Right atrium auricular region (tissue), 2 donors: ENCODE results near the gene WDR82. TPM values are rescaled to one million over a fixed set of nuclear protein-coding genes. Genes with fewer than 3 reads are reported as not detected.

Experiments
- DNase-seq: peaks from one replicate; pipeline ENCODE4 v3.0.0-alpha.2; 2019; ENCODE audit warnings: low spot score
- H3K27ac ChIP-seq, 2 donors: fragments of 200-600 bp; sonication (generic); 1 replicate in 1 of 2; 2 replicates in 1 of 2; pipeline ENCODE4 v1.5.1; 2016 to 2019
- H3K27me3 ChIP-seq, 2 donors: fragments of 200-600 bp; sonication (generic); one replicate each; pipeline versions ENCODE4 v1.5.1 to v1.6.0; 2017 to 2019
- H3K36me3 ChIP-seq: fragments of 200-600 bp; sonication (generic); one replicate; pipeline ENCODE4 v1.5.1; 2016
- H3K4me1 ChIP-seq, 2 donors: fragments of 200-600 bp; sonication (generic); one replicate each; pipeline versions ENCODE4 v1.5.1 to v1.6.0; 2017 to 2019
- H3K4me3 ChIP-seq, 2 donors: fragments of 200-600 bp; sonication (generic); 1 replicate in 1 of 2; 2 replicates in 1 of 2; pipeline ENCODE4 v1.5.1; 2017 to 2019; ENCODE audit warnings: mild to moderate bottlenecking in 1 of 2, moderate library complexity in 1 of 2
- H3K9me3 ChIP-seq, 2 donors: fragments of 200-600 bp; sonication (generic); one replicate each; pipeline ENCODE4 v1.5.1; 2019
- CTCF ChIP-seq, 2 donors: fragments of 200-600 bp; sonication (generic); IDR thresholded peaks; one replicate each; pipeline ENCODE4 v1.5.1; 2019; ENCODE audit warnings: antibody characterized with exemption in 2 of 2
- total RNA-seq, 2 donors: library from RNA; depleted of rRNA; stranded (reverse); fragments of >200 nt; gene quantifications; one replicate each; pipeline ENCODE4 v1.1.0, GENCODE V29; 2016

WDR82 gene
- total RNA-seq, 2 donors from 2014 or later: 43.2 to 43.8 TPM

DNA sequence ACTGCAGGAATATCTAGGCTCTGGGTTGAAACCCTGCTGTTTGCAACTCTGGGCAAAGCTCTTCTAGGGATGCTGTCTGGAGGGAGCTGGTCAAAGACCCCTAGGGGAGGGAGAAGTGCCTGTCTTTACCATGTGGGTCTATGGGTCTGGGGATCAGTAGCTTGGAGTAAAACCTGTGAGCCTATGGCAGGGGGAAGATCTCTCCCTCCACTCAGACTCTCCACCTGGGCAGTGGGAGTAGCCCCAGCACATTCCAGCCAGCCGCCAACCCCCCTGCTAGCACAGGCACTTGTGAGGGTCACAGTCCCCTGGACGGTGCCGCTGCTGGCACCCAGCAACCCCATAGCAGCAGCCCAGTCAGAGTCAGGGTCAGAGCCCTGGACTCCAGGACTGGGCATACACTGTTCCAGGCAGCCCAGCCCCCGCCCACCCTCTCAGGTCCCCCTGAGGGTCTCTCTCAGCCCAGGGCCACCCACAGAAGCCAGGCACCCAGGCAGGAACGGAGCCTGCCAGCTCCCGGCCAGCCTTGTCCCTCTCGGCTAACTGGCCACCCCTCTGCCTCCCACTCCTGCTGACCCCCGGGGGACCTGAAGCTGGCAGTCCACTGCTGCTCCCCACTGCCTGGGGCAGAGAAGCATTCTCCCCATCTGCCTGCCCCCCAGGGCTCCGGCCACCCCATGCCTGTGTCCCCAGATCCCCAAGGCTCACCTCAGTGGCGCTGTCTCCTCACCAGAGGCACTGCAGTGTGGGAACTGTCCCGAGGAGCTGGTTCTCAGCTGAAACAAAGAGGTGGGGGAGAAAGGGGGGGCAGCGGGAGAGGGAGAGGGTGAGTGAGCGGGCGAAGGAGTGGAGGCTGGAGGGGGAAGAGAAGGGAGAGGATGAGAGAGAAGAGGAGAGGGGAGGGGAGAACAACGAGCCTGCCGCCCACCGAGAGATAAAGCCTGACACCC lies 20.0 kb upstream of the WDR82 start:
- Histone ChIP-seq H3K27me3 (no peaks in the 10 kb centered on the region), H3K27ac (peak overlapping the region in 1 of 2 donors; percentile 52), H3K9me3 (no peaks in the 10 kb centered on the region), H3K4me3 (no peak overlapping the region), H3K36me3 (no peaks in the 10 kb centered on the region), H3K4me1 (peaks cover 0 to 28% of the 10 kb centered on the region in 2 donors)
- no peak for DNase-seq
- no peak for TF ChIP-seq CTCF (IDR thresholded peaks at IDR 0.05)

DNA sequence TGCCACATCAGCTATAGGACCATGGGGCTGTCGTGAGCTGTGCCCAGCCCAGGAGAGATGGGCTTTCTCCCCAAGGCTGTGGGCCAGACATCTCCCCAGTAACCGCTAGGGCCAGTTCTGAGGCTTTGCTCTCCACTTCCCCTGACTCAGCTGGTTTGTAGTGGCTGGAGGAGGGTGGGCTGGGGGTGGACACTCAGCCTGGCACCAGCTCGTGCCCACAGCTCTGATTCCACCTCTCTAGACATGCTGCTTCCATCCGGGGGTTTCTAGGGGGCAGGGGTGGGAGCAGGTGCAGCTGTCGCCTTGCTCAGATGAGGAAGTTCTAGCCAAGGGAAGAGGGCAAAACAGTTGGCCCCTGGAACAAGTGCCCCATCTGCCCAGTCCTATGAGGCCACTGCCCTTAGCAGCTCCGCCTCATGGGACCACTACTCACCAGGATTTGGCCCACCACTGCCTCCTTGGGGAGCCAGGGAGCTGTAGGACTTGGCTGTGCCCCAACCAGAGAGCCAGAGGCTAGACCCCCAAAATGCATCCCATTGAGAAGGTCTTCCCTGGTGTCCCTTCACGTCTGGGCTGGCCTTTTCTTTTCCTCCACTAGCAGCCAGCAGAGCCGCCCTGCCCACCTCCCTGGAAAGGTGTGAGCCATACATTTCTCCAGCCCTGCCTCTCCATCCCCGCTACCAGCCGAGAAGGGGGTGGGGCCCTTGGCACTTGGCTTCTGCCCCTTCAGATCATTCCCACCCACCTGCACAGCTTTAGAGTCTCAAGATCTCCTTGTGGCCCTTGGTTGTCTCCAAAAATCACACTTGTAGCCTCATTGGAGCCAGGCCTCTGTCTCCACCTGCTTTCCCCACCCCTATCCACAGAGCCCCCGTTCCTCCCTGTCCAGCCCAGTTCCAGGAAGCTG lies 19.0 kb upstream of the WDR82 start:
- Histone ChIP-seq H3K27ac (no peak overlapping the region), H3K36me3 (peaks cover 7% of the 10 kb centered on the region), H3K9me3 (no peaks in the 10 kb centered on the region), H3K4me3 (no peak overlapping the region), H3K27me3 (no peaks in the 10 kb centered on the region), H3K4me1 (peaks cover 0 to 28% of the 10 kb centered on the region in 2 donors)
- no peak for TF ChIP-seq CTCF (IDR thresholded peaks at IDR 0.05)
- DNase-seq: no peak

GRCh38 chr3:52295671-52296208 lies 17.3 kb upstream of the WDR82 start:
- H3K4me3 ChIP-seq: no peak overlapping the region
- H3K36me3 ChIP-seq: peaks cover 17% of the 10 kb centered on the region
- DNase-seq: no peak
- no peaks in the 10 kb centered on the region for H3K27me3 ChIP-seq
- H3K9me3 ChIP-seq: no peaks in the 10 kb centered on the region
- peaks cover 0 to 28% of the 10 kb centered on the region in 2 donors for H3K4me1 ChIP-seq
- H3K27ac ChIP-seq: no peak overlapping the region
- no peak for TF ChIP-seq CTCF (IDR thresholded peaks at IDR 0.05)

GRCh38 chr3:52294320-52295150 lies 16.1 kb upstream of the WDR82 start:
- Histone ChIP-seq H3K4me1 (peaks cover 0 to 18% of the 10 kb centered on the region in 2 donors), H3K27ac (no peak overlapping the region), H3K9me3 (no peaks in the 10 kb centered on the region), H3K27me3 (no peaks in the 10 kb centered on the region), H3K4me3 (no peak overlapping the region), H3K36me3 (peaks cover 17% of the 10 kb centered on the region)
- no peak for DNase-seq
- TF ChIP-seq CTCF (IDR thresholded peaks at IDR 0.05): no peak
